Measurements from ENCODE around the gene NT5C2. TPM values are rescaled to one million over a fixed set of nuclear protein-coding genes. Genes with fewer than 3 reads are reported as not detected.

NT5C2 gene
- total RNA-seq, 1 experiment from 2014 or later = 74.6 TPM

DNA sequence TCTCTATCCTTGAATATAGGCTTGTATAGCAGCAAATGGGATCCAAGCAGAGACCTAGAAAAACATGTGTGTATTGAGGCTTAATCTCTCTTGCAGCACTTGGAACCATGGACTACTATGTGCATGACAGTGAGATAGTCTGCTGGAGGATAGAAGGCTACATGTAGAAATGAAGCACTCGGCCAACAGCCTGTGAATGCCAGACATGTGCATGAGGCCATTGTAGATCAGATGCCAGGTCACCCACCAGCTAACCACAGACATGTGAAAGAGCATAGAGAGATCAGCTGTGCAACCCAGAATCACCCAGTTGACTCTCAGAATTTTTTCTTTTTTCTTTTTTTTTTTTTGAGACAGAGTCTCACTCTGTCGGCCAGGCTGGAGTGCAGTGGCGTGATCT is 90.9 kb downstream of the NT5C2 start:
- ChIA-PET CTCF (no interaction called here), POLR2A (ENCODE audit: unreplicated experiment) (no interaction called here)
- H3K9me3 ChIP-seq (ENCODE audit: low read length) = no peaks in the 10 kb centered on the region
- no peak overlapping the region for H3K27ac ChIP-seq (ENCODE audit: low read length)
- H3K9ac ChIP-seq (ENCODE audit: low read length) = no peak overlapping the region
- TF ChIP-seq EZH2phosphoT487 (IDR thresholded peaks at IDR 0.05; ENCODE audit: borderline replicate concordance, low read length) (no peak), EZH2 (IDR thresholded peaks at IDR 0.05; ENCODE audit: low read length, unreplicated experiment) (no peak)
- TF ChIP-seq, protein P1, sequence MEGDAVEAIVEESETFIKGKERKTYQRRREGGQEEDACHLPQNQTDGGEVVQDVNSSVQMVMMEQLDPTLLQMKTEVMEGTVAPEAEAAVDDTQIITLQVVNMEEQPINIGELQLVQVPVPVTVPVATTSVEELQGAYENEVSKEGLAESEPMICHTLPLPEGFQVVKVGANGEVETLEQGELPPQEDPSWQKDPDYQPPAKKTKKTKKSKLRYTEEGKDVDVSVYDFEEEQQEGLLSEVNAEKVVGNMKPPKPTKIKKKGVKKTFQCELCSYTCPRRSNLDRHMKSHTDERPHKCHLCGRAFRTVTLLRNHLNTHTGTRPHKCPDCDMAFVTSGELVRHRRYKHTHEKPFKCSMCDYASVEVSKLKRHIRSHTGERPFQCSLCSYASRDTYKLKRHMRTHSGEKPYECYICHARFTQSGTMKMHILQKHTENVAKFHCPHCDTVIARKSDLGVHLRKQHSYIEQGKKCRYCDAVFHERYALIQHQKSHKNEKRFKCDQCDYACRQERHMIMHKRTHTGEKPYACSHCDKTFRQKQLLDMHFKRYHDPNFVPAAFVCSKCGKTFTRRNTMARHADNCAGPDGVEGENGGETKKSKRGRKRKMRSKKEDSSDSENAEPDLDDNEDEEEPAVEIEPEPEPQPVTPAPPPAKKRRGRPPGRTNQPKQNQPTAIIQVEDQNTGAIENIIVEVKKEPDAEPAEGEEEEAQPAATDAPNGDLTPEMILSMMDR (conservative IDR thresholded peaks at IDR 0.05; ENCODE audit: low read depth, low read length) = no peak
- no peak overlapping the region for H3K4me3 ChIP-seq (ENCODE audit: low read length)
- H3K4me1 ChIP-seq (ENCODE audit: insufficient read depth, low read length) = peaks cover 35% of the 10 kb centered on the region
- H3K79me2 ChIP-seq (ENCODE audit: low read length) = 0 out of 2 replicates have a peak, but pooled peaks cover 4% of the 10 kb centered on the region
- H3K36me3 ChIP-seq (ENCODE audit: low read depth, low read length) = peaks cover 47% of the 10 kb centered on the region
- no peak overlapping the region for H2AFZ ChIP-seq (ENCODE audit: low read length)
- intact Hi-C loops (cut with micrococcal nuclease) = no loop called here
- no TSS peak for BruUV-seq (replicated peaks)
- ATAC-seq = no peak
- no peaks in the 10 kb centered on the region for H4K20me1 ChIP-seq (ENCODE audit: low read length)
- no peaks in the 10 kb centered on the region for H3K9me2 ChIP-seq (replicated peaks; ENCODE audit: low read length)
- H3K4me2 ChIP-seq (ENCODE audit: low read length) = no peak overlapping the region
- H3K27me3 ChIP-seq (ENCODE audit: low read length) = no peaks in the 10 kb centered on the region
- DNase-seq = no peak
- peaks cover 6% of the 10 kb centered on the region for H3F3A ChIP-seq (ENCODE audit: low read length, unreplicated experiment)

DNA sequence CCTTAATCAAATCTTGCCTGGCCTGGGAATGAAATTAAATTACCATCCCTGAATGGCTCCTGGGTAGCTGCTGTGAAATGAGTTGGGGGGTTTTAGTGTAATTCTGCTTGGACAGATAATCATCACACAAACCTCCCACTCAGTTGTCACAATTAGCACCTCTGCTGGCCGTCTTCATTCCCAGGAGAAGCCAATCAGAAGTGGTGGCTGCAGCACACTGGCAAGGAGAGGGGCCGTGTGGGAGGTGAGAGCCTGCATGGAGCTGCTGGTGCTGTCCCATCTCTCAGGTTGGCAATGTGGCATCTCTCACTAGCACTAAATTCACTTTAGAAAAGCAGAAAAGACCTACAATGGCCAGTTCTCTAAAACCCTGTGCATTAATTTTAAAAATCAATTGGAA is 92.5 kb downstream of the NT5C2 start:
- no peaks in the 10 kb centered on the region for H3K9me2 ChIP-seq (replicated peaks; ENCODE audit: low read length)
- H3K79me2 ChIP-seq (ENCODE audit: low read length) = no peaks in the 10 kb centered on the region
- H3K36me3 ChIP-seq (ENCODE audit: low read depth, low read length) = peaks cover 46% of the 10 kb centered on the region
- DNase-seq (no peak), ATAC-seq (no peak)
- BruUV-seq (replicated peaks) = no TSS peak
- H3K9ac ChIP-seq (ENCODE audit: low read length) = no peak overlapping the region
- H3K4me1 ChIP-seq (ENCODE audit: insufficient read depth, low read length) = peaks cover 34% of the 10 kb centered on the region
- H4K20me1 ChIP-seq (ENCODE audit: low read length) = no peaks in the 10 kb centered on the region
- H3F3A ChIP-seq (ENCODE audit: low read length, unreplicated experiment) = peaks cover 6% of the 10 kb centered on the region
- H3K9me3 ChIP-seq (ENCODE audit: low read length) = no peaks in the 10 kb centered on the region
- intact Hi-C loops (cut with micrococcal nuclease) = no loop called here
- H3K27ac ChIP-seq (ENCODE audit: low read length) = no peak overlapping the region
- H3K27me3 ChIP-seq (ENCODE audit: low read length) = no peaks in the 10 kb centered on the region
- H2AFZ ChIP-seq (ENCODE audit: low read length) = no peak overlapping the region
- POLR2A ChIA-PET (ENCODE audit: unreplicated experiment) = no interaction called here
- TF ChIP-seq EZH2 (IDR thresholded peaks at IDR 0.05; ENCODE audit: low read length, unreplicated experiment) = no peak
- no peak for TF ChIP-seq EZH2phosphoT487 (IDR thresholded peaks at IDR 0.05; ENCODE audit: borderline replicate concordance, low read length)
- TF ChIP-seq, protein P1 (conservative IDR thresholded peaks at IDR 0.05; ENCODE audit: low read depth, low read length) = no peak
- H3K4me2 ChIP-seq (ENCODE audit: low read length) = no peak overlapping the region
- no peak overlapping the region for H3K4me3 ChIP-seq (ENCODE audit: low read length)
- CTCF ChIA-PET = no interaction called here

DNA sequence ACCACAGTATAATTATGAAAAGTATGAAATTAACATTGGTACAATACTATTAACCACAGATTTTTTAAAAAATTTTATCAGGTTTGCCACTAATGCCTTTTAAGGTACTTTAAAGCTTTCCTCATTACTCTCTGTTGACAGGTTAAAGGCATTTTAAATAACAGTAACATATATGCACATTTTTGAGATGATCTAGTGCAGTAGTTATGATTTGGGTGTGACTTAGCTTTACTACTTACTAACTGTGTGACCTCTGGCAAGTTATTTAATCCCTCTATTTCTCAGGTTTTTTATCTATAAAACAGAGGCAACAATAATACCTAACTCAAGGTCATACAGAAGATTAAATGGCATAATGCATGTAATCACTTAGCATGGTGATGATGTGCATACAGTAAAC is 94.8 kb downstream of the NT5C2 start:
- DNase-seq (no peak), ATAC-seq (no peak)
- Histone ChIP-seq H4K20me1 (ENCODE audit: low read length) (no peaks in the 10 kb centered on the region), H3K4me3 (ENCODE audit: low read length) (no peak overlapping the region), H3K79me2 (ENCODE audit: low read length) (no peaks in the 10 kb centered on the region), H3K27me3 (ENCODE audit: low read length) (no peaks in the 10 kb centered on the region), H3K9ac (ENCODE audit: low read length) (no peak overlapping the region), H3K27ac (ENCODE audit: low read length) (no peak overlapping the region), H3K36me3 (ENCODE audit: low read depth, low read length) (peaks cover 48% of the 10 kb centered on the region), H3K9me3 (ENCODE audit: low read length) (no peaks in the 10 kb centered on the region), H3K9me2 (replicated peaks; ENCODE audit: low read length) (no peaks in the 10 kb centered on the region), H3F3A (ENCODE audit: low read length, unreplicated experiment) (no peaks in the 10 kb centered on the region), H2AFZ (ENCODE audit: low read length) (no peak overlapping the region), H3K4me2 (ENCODE audit: low read length) (no peak overlapping the region), H3K4me1 (ENCODE audit: insufficient read depth, low read length) (peaks cover 20% of the 10 kb centered on the region)
- intact Hi-C loops (cut with micrococcal nuclease) = no loop called here
- TF ChIP-seq, protein P1 (conservative IDR thresholded peaks at IDR 0.05; ENCODE audit: low read depth, low read length) = no peak
- no peak for TF ChIP-seq EZH2phosphoT487 (IDR thresholded peaks at IDR 0.05; ENCODE audit: borderline replicate concordance, low read length)
- TF ChIP-seq EZH2 (IDR thresholded peaks at IDR 0.05; ENCODE audit: low read length, unreplicated experiment) = no peak
- CTCF ChIA-PET = no interaction called here
- POLR2A ChIA-PET (ENCODE audit: unreplicated experiment) = no interaction called here
- TSS peak; percentile 6 for BruUV-seq (replicated peaks)

All from PC-3 (cell line).